NCI-H748 (cell line): Measurements from ENCODE around the gene AVPR1A.
"Not testable (repeated sequence)": the region's sequence is repeated elsewhere in the genome, so short reads cannot be mapped to it uniquely, and the experiment has no call there.

Experiments used
- DNase-seq: peaks from one replicate; lab custom pipeline; 2025; ENCODE audit not compliant: unreplicated experiment; lab: John Stamatoyannopoulos, UW

AVPR1A gene

GRCh38 chr12:63150713-63151622, at the start of gene AVPR1A:
Gene AVPR1A, minus strand, starts transcription at chr12:63151201. Its CDS starts 365 bp downstream, at chr12:63150836.
- peak; percentile 77 for DNase-seq

GRCh38 chr12:63196168-63196567, 45.2 kb upstream of the AVPR1A start:
- no peak for DNase-seq

GRCh38 chr12:63179224-63179623, 28.2 kb upstream of the AVPR1A start:
- DNase-seq, result no peak

- DNase-seq, result no peak
These were observed 19.3 kb upstream of the AVPR1A start for GRCh38 chr12:63170321-63170720.

GRCh38 chr12:63167741-63168140, 16.7 kb upstream of the AVPR1A start:
- DNase-seq, result not testable (repeated sequence)

- peak; percentile 87 for DNase-seq
These were observed 13.9 kb upstream of the AVPR1A start for GRCh38 chr12:63164911-63165310.

- no peak for DNase-seq
These were observed 12.5 kb upstream of the AVPR1A start for GRCh38 chr12:63163541-63163940.

- DNase-seq, result no peak
These were observed 4.4 kb upstream of the AVPR1A start for GRCh38 chr12:63155375-63155774.

- DNase-seq, result no peak
These were observed 3.6 kb upstream of the AVPR1A start for GRCh38 chr12:63154560-63154959.

GRCh38 chr12:63152321-63152700, 1.3 kb upstream of the AVPR1A start:
- DNase-seq, result no peak

GRCh38 chr12:63151623-63152320, 771 bp upstream of the AVPR1A start:
- peak; percentile 82 for DNase-seq

GRCh38 chr12:63149909-63150712, 890 bp downstream of the AVPR1A start:
- DNase-seq, result peak; percentile 81

- no peak for DNase-seq
These were observed 6.4 kb downstream of the AVPR1A start for GRCh38 chr12:63144556-63144955.

- DNase-seq, result no peak
These were observed 12.5 kb downstream of the AVPR1A start for GRCh38 chr12:63138488-63138887.

GRCh38 chr12:63133981-63134380, 17.0 kb downstream of the AVPR1A start:
- no peak for DNase-seq

GRCh38 chr12:63132201-63132600, 18.8 kb downstream of the AVPR1A start:
- DNase-seq, result no peak

- no peak for DNase-seq
These were observed 21.1 kb downstream of the AVPR1A start for GRCh38 chr12:63129927-63130326.

- DNase-seq, result no peak
These were observed 26.2 kb downstream of the AVPR1A start for GRCh38 chr12:63124778-63125177.

- peak; percentile 40 for DNase-seq
These were observed 47.4 kb downstream of the AVPR1A start for GRCh38 chr12:63103494-63104131.

- no peak for DNase-seq
These were observed 49.1 kb downstream of the AVPR1A start for GRCh38 chr12:63101920-63102319.

GRCh38 chr12:63098851-63099250, 52.1 kb downstream of the AVPR1A start:
- peak; percentile 70 for DNase-seq
